Testis (tissue), 2 donors: Measurements from ENCODE around the gene EXOC7.

Source experiments
- POLR2A ChIP-seq: fragments of 450-650 bp; IDR thresholded peaks from one replicate; pipeline ENCODE4 v1.6.1; 2017; ENCODE audit warnings: antibody characterized with exemption, mild to moderate bottlenecking, moderate library complexity
- TF ChIP-seq, protein P1 (sequence below), 3 experiments: fragments of 450-650 bp in 2 of 3; fragments of 200-600 bp in 1 of 3; sonication (generic) in 1 of 3; IDR thresholded peaks; one replicate each; pipeline ENCODE4 v1.5.1; 2016 to 2019; ENCODE audit warnings: antibody characterized with exemption in 3 of 3, mild to moderate bottlenecking in 2 of 3, moderate library complexity in 1 of 3

DNA sequence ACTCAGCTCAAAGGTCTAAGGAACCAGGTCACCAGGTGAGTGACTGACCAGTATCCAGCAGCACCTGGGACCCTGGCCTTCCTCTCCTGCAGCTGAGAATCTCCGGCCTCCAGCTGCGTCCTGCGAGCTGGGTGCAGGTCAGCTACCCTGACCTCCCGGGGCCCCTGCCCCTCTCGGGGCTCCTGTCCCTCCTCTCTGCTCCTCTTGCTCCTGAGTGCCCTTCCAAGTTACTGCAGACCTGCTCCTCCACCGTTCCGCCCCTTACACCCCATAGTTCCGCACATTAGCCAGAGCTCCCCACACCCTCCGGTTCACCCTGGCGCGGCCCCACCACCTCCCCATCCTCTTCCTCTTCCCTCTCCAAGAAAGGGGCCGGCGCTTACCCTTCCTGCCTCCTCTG lies 26.9 kb upstream of the EXOC7 start:
- TF ChIP-seq, protein P1, sequence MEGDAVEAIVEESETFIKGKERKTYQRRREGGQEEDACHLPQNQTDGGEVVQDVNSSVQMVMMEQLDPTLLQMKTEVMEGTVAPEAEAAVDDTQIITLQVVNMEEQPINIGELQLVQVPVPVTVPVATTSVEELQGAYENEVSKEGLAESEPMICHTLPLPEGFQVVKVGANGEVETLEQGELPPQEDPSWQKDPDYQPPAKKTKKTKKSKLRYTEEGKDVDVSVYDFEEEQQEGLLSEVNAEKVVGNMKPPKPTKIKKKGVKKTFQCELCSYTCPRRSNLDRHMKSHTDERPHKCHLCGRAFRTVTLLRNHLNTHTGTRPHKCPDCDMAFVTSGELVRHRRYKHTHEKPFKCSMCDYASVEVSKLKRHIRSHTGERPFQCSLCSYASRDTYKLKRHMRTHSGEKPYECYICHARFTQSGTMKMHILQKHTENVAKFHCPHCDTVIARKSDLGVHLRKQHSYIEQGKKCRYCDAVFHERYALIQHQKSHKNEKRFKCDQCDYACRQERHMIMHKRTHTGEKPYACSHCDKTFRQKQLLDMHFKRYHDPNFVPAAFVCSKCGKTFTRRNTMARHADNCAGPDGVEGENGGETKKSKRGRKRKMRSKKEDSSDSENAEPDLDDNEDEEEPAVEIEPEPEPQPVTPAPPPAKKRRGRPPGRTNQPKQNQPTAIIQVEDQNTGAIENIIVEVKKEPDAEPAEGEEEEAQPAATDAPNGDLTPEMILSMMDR (IDR thresholded peaks at IDR 0.05): no peak
- TF ChIP-seq POLR2A: no peak
